Stimulated activated CD4-positive, alpha-beta T cell treated with anti-CD3 and anti-CD28 coated beads, TNF-alpha, amount 100 ng/mL, for 24 hours (primary cell): Measurements from ENCODE around the gene PGLYRP3.
"Not testable (repeated sequence)": the region's sequence is repeated elsewhere in the genome, so short reads cannot be mapped to it uniquely, and the experiment has no call there.

ENCODE experiments used
- DNase-seq, 3 experiments: peaks; one replicate each; pipeline ENCODE4 v3.0.0-alpha.2; 2020; ENCODE audit warnings: low read depth in 3 of 3

Gene PGLYRP3

GRCh38 chr1:153314388-153314787, 1.6 kb upstream of the PGLYRP3 start:
- DNase-seq, result not testable (repeated sequence)

- no peak for DNase-seq
Measured at GRCh38 chr1:153313288-153313687, 536 bp upstream of the PGLYRP3 start.

DNA sequence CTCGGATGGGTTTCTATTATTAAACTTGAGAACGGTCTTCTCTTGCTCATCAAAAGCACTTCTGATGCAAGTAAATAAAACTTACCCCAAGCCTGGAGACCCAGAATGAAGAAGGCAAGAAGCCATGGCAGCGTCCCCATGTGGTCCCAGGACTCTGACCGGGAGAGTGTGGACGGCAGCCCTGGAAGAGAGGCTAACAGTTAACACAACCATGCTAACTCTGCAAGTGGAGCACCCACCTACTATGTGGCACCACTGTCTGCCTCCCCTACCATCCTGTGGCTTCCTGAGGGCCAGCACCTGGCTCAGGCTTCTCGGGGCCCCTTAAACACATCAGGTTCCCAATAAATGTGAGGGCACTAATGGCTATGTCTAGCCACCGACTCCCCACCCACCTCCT, 2.2 kb downstream of the PGLYRP3 start:
- no peak for DNase-seq

DNA sequence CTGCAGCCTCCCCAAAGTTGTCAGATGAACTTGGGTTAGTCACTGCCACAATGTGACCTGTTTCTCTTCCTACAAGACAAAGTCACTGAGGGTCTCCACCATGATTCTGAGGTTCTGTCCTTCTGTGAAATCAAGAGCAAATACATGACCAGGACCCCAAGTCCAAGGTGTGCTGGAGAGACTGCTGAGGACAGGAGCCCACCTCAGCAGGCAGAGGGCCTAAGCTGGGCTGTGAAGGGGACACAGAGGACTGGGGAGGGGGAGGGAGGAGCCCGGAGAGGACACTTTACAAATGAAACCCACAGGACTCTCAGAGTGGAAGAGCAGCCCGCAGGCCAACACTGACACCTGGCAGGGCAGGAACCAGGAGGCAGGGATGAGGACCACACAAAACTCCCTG, 3.3 kb downstream of the PGLYRP3 start:
- DNase-seq, result no peak

DNA sequence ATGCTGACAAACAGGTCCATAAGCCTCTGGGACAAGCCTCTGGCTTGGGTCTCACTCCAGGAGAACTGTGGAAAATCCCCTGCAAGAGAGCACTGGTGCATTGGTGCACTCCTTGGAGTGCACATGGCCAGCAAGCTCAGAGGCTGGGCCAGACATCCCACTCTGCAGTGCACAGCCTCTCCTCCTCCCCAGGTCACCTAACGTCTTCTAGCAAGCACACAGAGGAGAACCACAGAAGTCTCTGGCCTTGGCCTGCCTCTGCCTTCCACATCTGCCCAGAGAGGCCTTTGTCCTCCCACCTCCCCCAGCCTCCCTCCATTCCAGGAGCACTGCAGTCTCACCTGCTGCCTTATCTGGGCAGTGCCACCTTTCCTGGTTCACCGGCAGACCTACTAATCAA, 4.2 kb downstream of the PGLYRP3 start:
- DNase-seq, result no peak

DNA sequence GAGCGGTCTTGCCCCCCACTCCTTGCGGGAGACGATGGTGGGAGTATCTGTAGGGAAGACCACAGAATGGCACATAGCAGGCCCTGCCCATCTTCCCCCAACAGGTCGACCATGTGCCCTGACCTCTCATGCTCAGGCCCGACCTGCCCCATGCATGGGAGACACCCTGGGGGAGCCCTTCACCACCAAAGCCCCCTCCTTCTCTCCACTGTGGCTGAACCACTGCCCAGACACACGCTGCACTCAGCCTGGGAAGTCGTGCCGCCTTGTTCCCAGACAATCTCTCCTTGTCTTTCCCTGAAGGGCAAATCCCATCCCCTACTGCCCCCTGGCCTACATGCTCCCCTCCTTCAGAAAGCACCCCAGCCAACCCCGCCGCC, 5.5 kb downstream of the PGLYRP3 start:
- DNase-seq, result no peak

DNA sequence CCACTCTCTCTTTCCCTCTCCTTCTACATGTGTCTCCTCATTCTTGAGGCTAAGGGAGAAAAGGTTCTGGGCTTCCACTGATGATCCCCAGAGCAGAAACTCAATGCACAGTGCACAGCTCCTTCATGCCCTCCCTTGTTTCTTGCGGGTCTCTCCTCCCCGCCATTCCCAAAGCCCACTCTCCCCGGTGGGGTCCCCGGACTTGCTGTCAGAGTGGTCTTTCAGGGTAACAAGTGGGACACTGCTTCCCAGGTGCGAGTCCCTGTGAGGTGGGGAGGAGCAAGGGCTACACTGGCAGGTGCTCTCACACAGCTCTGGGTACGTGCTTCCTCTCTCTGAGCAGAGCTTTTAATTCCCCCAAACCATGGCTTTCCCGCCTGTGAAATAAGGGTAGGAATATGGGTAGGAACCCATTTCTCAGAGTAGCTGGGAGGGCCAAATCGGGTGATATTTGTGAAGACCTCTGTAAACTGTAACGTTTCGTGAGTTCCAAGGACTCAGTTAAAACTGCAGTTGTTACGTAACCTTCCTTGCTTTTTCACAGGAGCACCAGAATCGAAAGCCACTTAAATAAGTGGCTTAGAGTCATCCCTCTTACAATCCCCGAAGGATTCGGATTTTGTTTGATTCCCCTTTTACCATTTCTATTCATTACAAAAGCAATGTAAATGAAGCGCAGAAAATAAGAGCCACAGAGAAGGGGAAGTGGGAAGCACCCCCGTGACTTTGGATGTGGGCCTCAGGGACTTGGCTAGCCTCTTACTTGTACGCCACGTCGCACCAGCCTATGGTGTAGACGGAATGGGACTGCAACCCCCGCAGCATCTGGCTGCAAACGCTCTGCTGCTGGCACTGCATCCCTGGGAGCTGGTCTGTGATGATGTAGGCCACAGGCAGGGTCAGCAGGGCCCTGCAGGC, 6.2 kb downstream of the PGLYRP3 start:
- no peak for DNase-seq

DNA sequence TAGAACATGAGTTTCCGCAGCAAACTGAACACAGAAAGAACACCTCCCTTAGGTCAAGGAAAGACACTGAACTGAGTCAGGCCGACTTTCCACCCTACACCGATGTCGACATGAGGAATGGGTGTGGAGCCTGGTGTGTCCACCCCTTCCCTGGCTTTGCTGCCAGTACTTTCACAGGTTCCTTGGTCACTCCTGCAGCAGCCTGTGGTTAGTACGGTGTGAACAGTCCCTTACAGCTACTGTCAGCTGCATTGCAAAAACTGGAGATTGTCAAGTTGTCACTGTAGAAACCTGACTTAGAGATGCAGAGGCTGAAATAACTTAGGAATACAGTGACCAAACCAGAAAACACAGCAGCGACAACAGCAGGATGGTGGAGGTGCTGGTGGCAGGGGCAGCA, 7.1 kb downstream of the PGLYRP3 start:
- DNase-seq, result no peak

DNA sequence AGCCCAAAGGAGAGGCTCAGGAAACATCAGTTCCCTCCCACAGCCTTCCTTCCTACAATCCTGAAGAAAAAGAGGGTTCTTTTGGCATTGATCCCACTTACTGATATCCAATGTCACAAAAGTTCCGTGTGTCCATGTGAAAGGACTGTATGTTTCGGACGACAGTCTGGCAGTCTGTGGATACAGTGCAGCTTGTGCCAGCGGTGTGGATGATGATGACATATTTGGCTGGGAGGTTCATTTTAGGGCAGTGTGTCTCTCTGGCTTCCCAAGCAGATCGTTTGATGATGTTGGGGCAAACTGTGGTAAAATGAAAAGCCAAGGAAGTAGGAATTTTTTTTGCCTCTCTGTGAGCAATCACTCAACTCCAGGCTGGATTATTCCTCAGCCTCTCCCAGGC, 10.4 kb downstream of the PGLYRP3 start:
- no peak for DNase-seq

- peak in 1 of 3 experiments; percentile 9 for DNase-seq
Measured at GRCh38 chr1:153293851-153294250, 18.9 kb downstream of the PGLYRP3 start.

- DNase-seq, result no peak
Measured at GRCh38 chr1:153293480-153293775, 19.3 kb downstream of the PGLYRP3 start.

DNA sequence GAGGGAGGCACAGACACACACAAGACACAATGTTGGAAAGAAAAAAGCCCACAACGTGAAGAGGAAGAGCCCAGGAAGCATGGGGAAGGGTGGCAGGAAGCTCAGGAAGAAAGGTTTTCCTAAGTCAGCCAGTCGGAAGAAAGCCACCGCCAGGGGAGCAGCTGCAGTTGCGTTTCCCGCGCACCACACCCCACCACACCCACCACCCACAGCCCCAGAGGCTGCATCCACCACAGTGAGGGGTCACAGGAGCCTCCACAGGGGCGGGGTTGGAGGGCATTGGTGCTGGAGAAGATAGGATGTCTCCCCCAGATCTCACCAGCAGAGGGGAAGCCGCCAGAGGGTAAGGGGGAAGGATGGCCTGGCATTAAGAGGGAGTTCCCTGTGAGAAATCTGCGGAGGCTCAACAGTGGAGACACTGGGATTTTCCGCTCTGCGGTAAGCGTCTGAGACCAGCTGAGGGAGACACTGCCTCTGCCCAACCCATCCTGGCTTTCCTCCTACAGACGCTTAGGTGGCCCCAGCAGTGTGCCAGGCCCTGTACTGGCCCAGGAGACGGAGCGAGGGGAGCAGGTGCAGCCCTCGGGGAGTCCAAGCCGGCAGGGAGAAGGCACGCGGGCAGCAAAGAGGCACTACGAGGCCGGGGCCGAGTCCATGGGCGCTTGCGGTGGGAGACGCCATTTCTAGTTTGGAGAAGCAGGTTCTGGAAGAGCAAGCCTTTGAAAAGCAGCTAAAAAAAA, 19.8 kb downstream of the PGLYRP3 start:
- no peak for DNase-seq

DNA sequence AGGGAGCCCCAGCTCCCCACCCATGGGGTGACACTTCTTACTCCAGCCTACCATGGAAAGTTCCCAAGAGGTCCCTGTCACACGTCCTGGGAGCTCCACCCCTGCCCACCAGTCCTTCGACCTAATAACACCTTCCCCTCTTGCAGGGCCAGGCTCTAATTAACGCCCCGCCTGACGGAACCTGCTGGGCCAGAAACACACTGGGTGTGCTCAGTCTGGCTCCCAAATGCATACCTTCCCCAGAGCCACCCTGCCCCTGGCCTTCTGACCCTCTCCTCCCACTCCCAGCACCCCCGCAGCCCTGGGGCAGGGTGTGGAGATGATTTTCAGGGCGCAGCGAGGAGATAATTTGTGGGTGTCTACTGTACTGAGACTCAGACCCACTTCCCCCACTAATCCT, 20.6 kb downstream of the PGLYRP3 start:
- DNase-seq, result no peak

GRCh38 chr1:153291514-153291913, 21.2 kb downstream of the PGLYRP3 start:
- no peak for DNase-seq

- DNase-seq, result peak in 1 of 3 experiments; percentile 27
Measured at GRCh38 chr1:153288634-153289275, 24.0 kb downstream of the PGLYRP3 start.

GRCh38 chr1:153277852-153278251, 34.9 kb downstream of the PGLYRP3 start:
- peak in 2 of 3 experiments; percentile 22 to 46 for DNase-seq

GRCh38 chr1:153272186-153272585, 40.6 kb downstream of the PGLYRP3 start:
- no peak for DNase-seq

DNA sequence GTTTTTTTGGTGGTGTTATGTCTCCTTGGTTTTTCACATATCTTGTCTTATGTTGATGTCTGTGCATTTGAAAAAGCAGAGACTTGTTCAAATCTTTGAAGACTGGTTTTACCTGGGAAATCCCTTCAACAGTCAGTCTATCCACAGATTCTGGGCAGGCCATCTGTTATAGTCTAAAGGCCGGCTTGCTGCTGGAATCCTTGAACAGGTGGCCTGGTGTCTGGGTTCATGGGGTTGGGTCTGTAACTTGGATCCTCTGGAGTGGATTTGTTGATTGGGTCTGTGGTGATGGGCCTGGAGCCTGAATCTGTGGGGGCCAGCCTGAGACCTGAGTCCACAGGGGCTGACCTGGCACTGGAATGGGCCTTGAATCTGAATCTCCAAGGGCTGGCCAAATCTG, 41.0 kb downstream of the PGLYRP3 start:
- no peak for DNase-seq

DNA sequence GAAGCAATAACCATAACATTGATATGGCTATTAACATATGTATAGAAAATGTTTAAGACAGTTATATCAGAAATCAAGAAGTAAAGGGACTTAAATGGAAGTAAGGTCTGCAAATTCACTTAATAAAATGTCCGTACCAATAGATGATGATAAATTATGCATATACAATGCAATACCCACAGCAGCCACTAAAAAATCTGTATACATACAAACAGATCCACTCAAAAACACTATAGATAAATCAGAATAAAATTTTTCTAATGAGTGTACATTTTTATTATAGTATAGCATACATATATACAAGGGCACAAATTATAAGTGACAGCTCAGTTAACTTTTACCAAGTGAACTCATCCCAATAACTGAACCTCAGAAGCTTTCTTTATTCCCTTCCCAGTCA, 47.3 kb downstream of the PGLYRP3 start:
- no peak for DNase-seq

DNA sequence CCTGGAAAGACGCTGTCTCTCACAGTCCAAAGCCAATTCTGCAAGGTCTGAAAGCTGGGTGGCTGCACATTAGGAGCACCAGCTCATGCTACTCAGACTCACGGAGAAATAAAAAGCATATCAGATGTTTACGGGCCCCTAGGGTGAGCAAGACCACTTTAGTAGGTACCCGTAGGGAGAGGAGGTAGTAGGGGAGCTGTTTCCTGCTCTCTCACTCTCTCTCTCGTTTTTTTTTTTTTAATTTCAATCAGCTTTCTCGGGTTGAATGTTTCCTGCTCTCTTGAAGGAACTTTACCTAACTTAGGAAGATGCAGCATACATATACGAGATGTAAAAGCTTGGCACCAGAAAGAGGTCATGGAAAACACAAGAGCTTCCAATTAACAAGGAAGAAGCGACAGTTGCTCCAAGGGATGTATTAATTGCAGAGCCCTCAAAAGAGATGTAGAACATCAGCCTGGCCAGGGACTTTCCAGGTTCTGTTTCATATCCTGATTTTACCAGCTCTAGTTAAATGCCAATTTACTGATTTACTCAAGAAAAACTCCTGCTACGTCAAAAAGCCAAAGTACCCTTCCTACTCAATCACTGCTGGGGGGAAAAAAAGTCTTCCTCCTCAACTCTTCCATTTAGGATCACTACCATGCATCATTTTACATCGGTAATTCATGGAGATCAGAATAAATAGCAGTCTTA, 50.1 kb downstream of the PGLYRP3 start:
- DNase-seq, result no peak

- DNase-seq, result no peak
Measured at GRCh38 chr1:153262070-153262366, 50.7 kb downstream of the PGLYRP3 start.
